ENCODE measurements around the gene KIF7.
"Not testable (repeated sequence)": the region's sequence is repeated elsewhere in the genome, so short reads cannot be mapped to it uniquely, and the experiment has no call there.

The KIF7 gene

GRCh38 chr15:89593018-89593417, 62.2 kb downstream of the KIF7 start:
- TF ChIP-seq CTCF (IDR thresholded peaks at IDR 0.05) = no peak
- no peak overlapping the region for H2AFZ ChIP-seq
- no peak overlapping the region for H3K27ac ChIP-seq
- no peaks in the 10 kb centered on the region for H3K4me1 ChIP-seq
- no peak overlapping the region for H3K4me2 ChIP-seq (ENCODE audit: low read length)
- no peaks in the 10 kb centered on the region for H3K36me3 ChIP-seq (ENCODE audit: control insufficient read depth, insufficient read depth, low read length)
- no peak overlapping the region for H3K9ac ChIP-seq
- H3K4me3 ChIP-seq (ENCODE audit: low read depth, low read length) = no peak overlapping the region
- H3K9me3 ChIP-seq (ENCODE audit: control insufficient read depth, low read length) = no peaks in the 10 kb centered on the region
- H3K79me2 ChIP-seq = no peaks in the 10 kb centered on the region
- no peaks in the 10 kb centered on the region for H3K27me3 ChIP-seq (ENCODE audit: control insufficient read depth, insufficient read depth, low read length)

- Histone ChIP-seq H3K4me2 (ENCODE audit: low read length) (no peak overlapping the region), H3K27ac (no peak overlapping the region), H3K36me3 (ENCODE audit: control insufficient read depth, insufficient read depth, low read length) (no peaks in the 10 kb centered on the region), H3K4me3 (ENCODE audit: low read depth, low read length) (no peak overlapping the region), H3K9ac (no peak overlapping the region), H3K9me3 (ENCODE audit: control insufficient read depth, low read length) (no peaks in the 10 kb centered on the region), H3K4me1 (no peaks in the 10 kb centered on the region), H3K27me3 (ENCODE audit: control insufficient read depth, insufficient read depth, low read length) (no peaks in the 10 kb centered on the region), H3K79me2 (no peaks in the 10 kb centered on the region), H2AFZ (no peak overlapping the region)
- TF ChIP-seq CTCF (IDR thresholded peaks at IDR 0.05) = no peak
These were observed 63.4 kb downstream of the KIF7 start for GRCh38 chr15:89591834-89592233.

- no peaks in the 10 kb centered on the region for H3K9me3 ChIP-seq (ENCODE audit: control insufficient read depth, low read length)
- no peak overlapping the region for H3K27ac ChIP-seq
- no peak overlapping the region for H3K4me2 ChIP-seq (ENCODE audit: low read length)
- no peak overlapping the region for H3K9ac ChIP-seq
- no peaks in the 10 kb centered on the region for H3K36me3 ChIP-seq (ENCODE audit: control insufficient read depth, insufficient read depth, low read length)
- H3K79me2 ChIP-seq = no peaks in the 10 kb centered on the region
- no peaks in the 10 kb centered on the region for H3K27me3 ChIP-seq (ENCODE audit: control insufficient read depth, insufficient read depth, low read length)
- H3K4me1 ChIP-seq = no peaks in the 10 kb centered on the region
- H3K4me3 ChIP-seq (ENCODE audit: low read depth, low read length) = no peak overlapping the region
- H2AFZ ChIP-seq = no peak overlapping the region
- TF ChIP-seq CTCF (IDR thresholded peaks at IDR 0.05) = no peak
These were observed 67.3 kb downstream of the KIF7 start for GRCh38 chr15:89587955-89588354.

- Histone ChIP-seq H3K27me3 (ENCODE audit: control insufficient read depth, insufficient read depth, low read length) (no peaks in the 10 kb centered on the region), H3K4me3 (ENCODE audit: low read depth, low read length) (no peak overlapping the region), H3K27ac (no peak overlapping the region), H3K4me2 (ENCODE audit: low read length) (no peak overlapping the region), H3K4me1 (no peaks in the 10 kb centered on the region), H3K79me2 (no peaks in the 10 kb centered on the region), H3K9ac (no peak overlapping the region), H3K9me3 (ENCODE audit: control insufficient read depth, low read length) (no peaks in the 10 kb centered on the region), H3K36me3 (ENCODE audit: control insufficient read depth, insufficient read depth, low read length) (no peaks in the 10 kb centered on the region), H2AFZ (no peak overlapping the region)
- TF ChIP-seq CTCF (IDR thresholded peaks at IDR 0.05) = no peak
These were observed 68.6 kb downstream of the KIF7 start for GRCh38 chr15:89586651-89587050.

GRCh38 chr15:89580747-89581146, 74.5 kb downstream of the KIF7 start:
- not testable (repeated sequence) for H3K27me3 ChIP-seq (ENCODE audit: control insufficient read depth, insufficient read depth, low read length); H2AFZ ChIP-seq; H3K4me1 ChIP-seq; H3K9ac ChIP-seq; H3K4me3 ChIP-seq (ENCODE audit: low read depth, low read length); H3K36me3 ChIP-seq (ENCODE audit: control insufficient read depth, insufficient read depth, low read length); H3K9me3 ChIP-seq (ENCODE audit: control insufficient read depth, low read length); H3K27ac ChIP-seq; H3K4me2 ChIP-seq (ENCODE audit: low read length); H3K79me2 ChIP-seq
